Measurements from ENCODE around the gene TJP3. TPM values are rescaled to one million over a fixed set of nuclear protein-coding genes. Genes with fewer than 3 reads are reported as not detected.

TJP3 gene
- total RNA-seq, 1 donor from 2014 or later, result 3.1 TPM

- TF ChIP-seq CTCF (IDR thresholded peaks at IDR 0.05; ENCODE audit: partially characterized antibody, unreplicated experiment), result no peak
- no peak overlapping the region for H3K27ac Mint-ChIP-seq (ENCODE audit: unreplicated experiment)
- peaks cover 3% of the 10 kb centered on the region for H3K27me3 Mint-ChIP-seq (ENCODE audit: unreplicated experiment)
- no peaks in the 10 kb centered on the region for H3K9me3 Mint-ChIP-seq (ENCODE audit: unreplicated experiment)
- H3K36me3 Mint-ChIP-seq (ENCODE audit: unreplicated experiment), result no peaks in the 10 kb centered on the region
- H3K4me1 Mint-ChIP-seq (ENCODE audit: low read depth, unreplicated experiment), result no peaks in the 10 kb centered on the region
- no peak overlapping the region for H3K4me3 Mint-ChIP-seq (ENCODE audit: unreplicated experiment)
- no peak for DNase-seq
These were observed 37.3 kb downstream of the TJP3 start for GRCh38 chr19:3745363-3746045.

- H3K4me1 Mint-ChIP-seq (ENCODE audit: low read depth, unreplicated experiment), result no peaks in the 10 kb centered on the region
- no peak for TF ChIP-seq CTCF (IDR thresholded peaks at IDR 0.05; ENCODE audit: partially characterized antibody, unreplicated experiment)
- H3K27ac Mint-ChIP-seq (ENCODE audit: unreplicated experiment), result no peak overlapping the region
- DNase-seq, result no peak
- no peaks in the 10 kb centered on the region for H3K36me3 Mint-ChIP-seq (ENCODE audit: unreplicated experiment)
- no peak overlapping the region for H3K4me3 Mint-ChIP-seq (ENCODE audit: unreplicated experiment)
- no peaks in the 10 kb centered on the region for H3K9me3 Mint-ChIP-seq (ENCODE audit: unreplicated experiment)
- H3K27me3 Mint-ChIP-seq (ENCODE audit: unreplicated experiment), result peaks cover 3% of the 10 kb centered on the region
These were observed 38.3 kb downstream of the TJP3 start for GRCh38 chr19:3746371-3747056.

GRCh38 chr19:3748965-3749364, 40.8 kb downstream of the TJP3 start:
- Mint-ChIP-seq H3K9me3 (ENCODE audit: unreplicated experiment) (no peaks in the 10 kb centered on the region), H3K36me3 (ENCODE audit: unreplicated experiment) (no peaks in the 10 kb centered on the region), H3K4me3 (ENCODE audit: unreplicated experiment) (no peak overlapping the region), H3K27me3 (ENCODE audit: unreplicated experiment) (peaks cover 3% of the 10 kb centered on the region), H3K27ac (ENCODE audit: unreplicated experiment) (no peak overlapping the region), H3K4me1 (ENCODE audit: low read depth, unreplicated experiment) (no peaks in the 10 kb centered on the region)
- TF ChIP-seq CTCF (IDR thresholded peaks at IDR 0.05; ENCODE audit: partially characterized antibody, unreplicated experiment), result no peak
- no peak for DNase-seq

- Mint-ChIP-seq H3K9me3 (ENCODE audit: unreplicated experiment) (no peaks in the 10 kb centered on the region), H3K36me3 (ENCODE audit: unreplicated experiment) (no peaks in the 10 kb centered on the region), H3K27ac (ENCODE audit: unreplicated experiment) (no peak overlapping the region), H3K27me3 (ENCODE audit: unreplicated experiment) (peaks cover 3% of the 10 kb centered on the region), H3K4me1 (ENCODE audit: low read depth, unreplicated experiment) (no peaks in the 10 kb centered on the region), H3K4me3 (ENCODE audit: unreplicated experiment) (no peak overlapping the region)
- no peak for TF ChIP-seq CTCF (IDR thresholded peaks at IDR 0.05; ENCODE audit: partially characterized antibody, unreplicated experiment)
- DNase-seq, result no peak
These were observed 42.0 kb downstream of the TJP3 start for GRCh38 chr19:3750211-3750610.

- no peak for TF ChIP-seq CTCF (IDR thresholded peaks at IDR 0.05; ENCODE audit: partially characterized antibody, unreplicated experiment)
- Mint-ChIP-seq H3K27ac (ENCODE audit: unreplicated experiment) (no peak overlapping the region), H3K4me3 (ENCODE audit: unreplicated experiment) (no peak overlapping the region), H3K36me3 (ENCODE audit: unreplicated experiment) (no peaks in the 10 kb centered on the region), H3K27me3 (ENCODE audit: unreplicated experiment) (peaks cover 3% of the 10 kb centered on the region), H3K9me3 (ENCODE audit: unreplicated experiment) (no peaks in the 10 kb centered on the region), H3K4me1 (ENCODE audit: low read depth, unreplicated experiment) (no peaks in the 10 kb centered on the region)
- no peak for DNase-seq
These were observed 43.1 kb downstream of the TJP3 start for GRCh38 chr19:3751236-3751635.

Data from glutamatergic neuron (in vitro differentiated cells).